Skeletal muscle satellite cell (primary cell): ENCODE data around the gene CNR2.
"Not testable (repeated sequence)": the region's sequence is repeated elsewhere in the genome, so short reads cannot be mapped to it uniquely, and the experiment has no call there.

Experiments used
- H3K27me3 ChIP-seq: 2 replicates; pipeline ENCODE4 v1.7.0; 2013; ENCODE audit warnings: low read length; ENCODE audit not compliant: control insufficient read depth, insufficient read depth
- H3K36me3 ChIP-seq: 2 replicates; pipeline ENCODE4 v1.7.0; 2013; ENCODE audit warnings: mild to moderate bottlenecking, control low read depth, low read length; ENCODE audit not compliant: insufficient read depth
- H3K4me1 ChIP-seq: 2 replicates; pipeline ENCODE4 v1.7.0; 2013; ENCODE audit warnings: low read length; ENCODE audit not compliant: control insufficient read depth, insufficient read depth
- H3K4me2 ChIP-seq: 2 replicates; pipeline ENCODE4 v1.7.0; 2013; ENCODE audit warnings: mild to moderate bottlenecking, low read length
- H3K4me3 ChIP-seq: 2 replicates; pipeline ENCODE4 v1.7.0; 2013; ENCODE audit warnings: low read length
- H3K9ac ChIP-seq: 2 replicates; pipeline ENCODE4 v1.7.0; 2013; ENCODE audit warnings: mild to moderate bottlenecking, low read depth, low read length, moderate library complexity
- H3K9me3 ChIP-seq: replicated peaks from 2 replicates; pipeline ENCODE4 v1.7.0; 2013; ENCODE audit warnings: mild to moderate bottlenecking, control low read depth, low read length

The CNR2 gene

DNA sequence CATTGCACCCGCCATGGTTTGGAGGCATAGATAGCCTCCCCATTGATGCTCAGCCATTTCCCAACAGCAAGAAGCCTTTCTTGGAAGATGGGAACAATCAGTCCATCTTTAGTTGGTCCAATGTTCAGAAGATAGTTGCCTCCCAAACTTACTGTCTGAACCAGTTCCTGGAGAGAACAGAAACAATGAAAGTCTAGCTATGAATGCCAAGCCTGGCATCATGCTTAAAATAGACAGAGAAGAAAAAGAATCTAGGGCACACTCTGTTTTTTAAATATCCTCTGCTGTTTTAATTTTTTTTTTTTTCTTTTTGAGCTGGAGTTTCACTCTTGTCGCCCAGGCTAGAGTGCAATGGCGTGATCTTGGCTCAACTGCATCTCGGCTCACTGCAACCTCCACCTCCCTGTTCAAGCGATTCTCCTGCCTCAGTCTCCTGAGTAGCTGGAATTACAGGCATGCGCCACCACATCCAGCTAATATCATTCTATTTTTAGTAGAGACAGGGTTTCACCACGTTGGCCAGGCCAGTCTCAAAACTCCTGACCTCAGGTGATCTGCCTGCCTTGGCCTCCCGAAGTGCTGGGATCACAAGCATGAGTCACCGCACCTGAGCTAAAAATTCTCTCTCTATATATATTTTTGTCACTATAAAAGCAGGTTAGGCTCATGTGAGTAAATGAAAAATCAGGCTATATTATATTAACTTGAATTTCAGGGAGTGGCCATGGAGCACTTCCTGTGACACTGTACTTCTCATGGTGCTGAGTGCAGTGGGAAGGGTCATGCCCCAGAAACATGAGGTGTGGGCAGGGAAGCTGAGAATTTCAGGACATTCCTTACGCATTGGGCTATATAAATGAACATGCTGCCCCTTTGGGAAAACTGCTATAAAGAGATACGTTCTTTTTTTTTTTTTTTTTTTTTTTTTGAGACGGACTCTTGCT is 64.2 kb downstream of the CNR2 start:
- Histone ChIP-seq H3K27me3 (no peaks in the 10 kb centered on the region), H3K9ac (no peak overlapping the region), H3K4me3 (no peak overlapping the region), H3K36me3 (no peaks in the 10 kb centered on the region), H3K4me2 (no peak overlapping the region), H3K9me3 (no peaks in the 10 kb centered on the region), H3K4me1 (no peaks in the 10 kb centered on the region)

DNA sequence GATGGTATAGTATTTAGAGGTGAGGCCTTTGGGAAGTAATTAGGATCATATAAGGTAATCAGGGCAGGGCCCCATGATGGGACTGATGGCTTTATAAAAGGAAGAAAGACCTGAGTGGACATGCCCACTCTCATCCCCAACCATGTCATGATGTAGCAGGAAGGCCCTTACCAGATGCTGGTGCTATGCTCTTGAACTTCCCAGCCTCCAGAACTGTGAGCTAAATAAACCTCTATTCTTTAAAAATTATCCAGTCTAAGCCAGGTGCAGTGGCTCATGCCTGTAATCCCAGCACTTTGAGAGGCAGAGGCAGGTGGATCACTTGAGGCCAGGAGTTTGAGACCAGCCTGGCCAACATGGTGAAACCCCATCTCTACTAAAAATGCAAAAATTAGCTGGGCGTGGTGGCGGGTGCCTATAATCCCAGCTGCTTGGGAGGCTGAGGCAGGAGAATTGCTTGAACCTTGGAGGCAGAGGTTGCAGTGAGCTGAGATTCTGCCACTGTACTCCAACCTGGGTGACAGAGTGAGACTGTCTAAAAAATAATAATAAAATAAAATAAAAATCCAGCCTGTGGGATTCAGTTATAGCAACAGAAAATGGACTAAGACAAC is 65.6 kb downstream of the CNR2 start:
- H3K27me3 ChIP-seq, H3K9ac ChIP-seq, H3K4me2 ChIP-seq, H3K9me3 ChIP-seq, H3K4me1 ChIP-seq, H3K4me3 ChIP-seq, H3K36me3 ChIP-seq: not testable (repeated sequence)

DNA sequence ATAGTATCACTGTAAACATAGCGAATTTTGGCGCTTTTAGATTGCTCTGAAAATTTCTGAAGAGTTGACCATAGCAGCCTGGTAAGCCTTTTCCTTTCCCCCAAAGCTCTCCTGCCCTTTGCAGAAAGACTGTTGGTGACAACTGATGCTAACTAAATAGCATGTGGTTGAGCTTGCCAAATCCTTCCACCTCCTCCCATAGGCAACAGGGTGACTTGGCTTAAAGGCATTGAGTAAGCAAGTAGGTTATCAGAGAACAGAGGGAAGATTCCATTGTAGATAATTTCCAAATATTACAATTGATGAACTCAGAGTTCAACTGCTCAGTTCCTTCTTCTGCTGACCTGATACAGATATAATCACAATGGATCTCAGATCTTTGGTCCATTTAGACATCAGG is 68.0 kb downstream of the CNR2 start:
- Histone ChIP-seq H3K9ac (no peak overlapping the region), H3K36me3 (no peaks in the 10 kb centered on the region), H3K4me1 (no peaks in the 10 kb centered on the region), H3K4me2 (no peak overlapping the region), H3K27me3 (peaks cover 22% of the 10 kb centered on the region), H3K4me3 (no peak overlapping the region), H3K9me3 (no peaks in the 10 kb centered on the region)

DNA sequence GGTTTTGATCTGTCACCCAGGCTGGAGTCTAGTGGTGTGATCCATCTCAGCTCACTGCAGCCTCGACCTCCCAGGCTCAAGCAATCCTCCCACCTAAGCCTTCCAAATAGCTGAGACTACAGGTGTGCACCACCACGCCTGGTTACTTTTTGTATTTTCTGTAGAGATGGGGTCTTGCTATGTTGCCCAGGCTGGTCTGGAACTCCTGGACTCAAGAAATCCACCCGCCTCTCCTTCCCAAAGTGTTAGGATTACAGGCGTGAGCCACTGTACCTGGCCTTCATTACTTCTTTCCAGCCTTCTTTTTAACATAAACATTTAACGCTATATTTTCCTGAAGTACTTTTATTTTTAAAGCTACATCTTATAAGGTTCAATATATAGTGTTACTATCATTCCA is 69.5 kb downstream of the CNR2 start:
- H3K4me2 ChIP-seq = no peak overlapping the region
- H3K4me1 ChIP-seq = no peaks in the 10 kb centered on the region
- peaks cover 22% of the 10 kb centered on the region for H3K27me3 ChIP-seq

DNA sequence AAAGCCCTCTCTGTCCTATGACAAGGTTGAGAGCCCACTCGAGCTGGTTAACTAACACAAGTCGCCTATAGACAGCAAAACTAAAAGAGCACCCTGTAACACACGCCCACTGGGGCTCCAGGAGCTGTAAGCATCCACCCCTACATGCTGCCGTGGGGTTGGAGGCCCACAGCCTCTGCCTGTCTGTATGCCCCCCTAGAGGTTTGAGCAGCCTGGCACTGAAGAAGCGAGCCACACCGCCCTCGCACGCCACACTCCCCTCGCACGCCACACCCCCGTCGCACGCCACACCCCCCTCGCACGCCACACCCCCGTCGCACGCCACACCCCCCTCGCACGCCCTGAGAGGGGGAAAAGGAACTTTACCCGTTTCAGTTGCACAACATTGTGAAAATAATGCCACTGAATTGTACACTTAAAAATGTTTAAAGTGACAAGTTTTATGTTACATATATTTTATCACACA is 74.7 kb downstream of the CNR2 start:
- Histone ChIP-seq H3K27me3 (peaks cover 34% of the 10 kb centered on the region), H3K4me1 (peaks cover 7% of the 10 kb centered on the region), H3K9ac (no peak overlapping the region), H3K36me3 (no peaks in the 10 kb centered on the region), H3K4me3 (peak overlapping the region; percentile 65), H3K4me2 (peak overlapping the region; percentile 89), H3K9me3 (no peaks in the 10 kb centered on the region)

More for the DNA sequence above, 69.5 kb downstream of the CNR2 start:
- Histone ChIP-seq H3K9ac (no peak overlapping the region), H3K4me3 (no peak overlapping the region), H3K36me3 (no peaks in the 10 kb centered on the region), H3K9me3 (no peaks in the 10 kb centered on the region)

DNA sequence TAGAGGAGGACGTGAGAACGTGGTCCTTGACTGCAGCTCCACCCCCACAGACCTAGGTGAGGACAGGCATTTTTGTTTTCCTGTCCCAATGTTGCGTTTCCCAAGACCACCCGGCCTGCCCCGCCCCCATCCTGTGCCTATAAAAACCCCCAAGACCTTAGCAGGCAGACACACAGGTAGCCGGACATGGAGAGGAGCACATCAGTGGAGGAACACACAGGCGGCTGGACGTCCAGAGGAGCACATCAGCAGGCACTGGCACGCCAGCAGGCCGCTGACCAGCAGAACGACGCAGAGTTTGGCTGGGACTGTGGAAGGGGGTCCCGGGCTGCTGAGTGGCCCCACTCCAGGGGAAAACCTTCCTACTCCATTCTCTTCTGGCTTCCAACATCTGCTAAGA is 75.3 kb downstream of the CNR2 start:
- H3K9me3 ChIP-seq = no peaks in the 10 kb centered on the region
- H3K36me3 ChIP-seq = no peaks in the 10 kb centered on the region
- H3K4me1 ChIP-seq = peaks cover 7% of the 10 kb centered on the region
- peak overlapping the region; percentile 65 for H3K4me3 ChIP-seq
- no peak overlapping the region for H3K9ac ChIP-seq
- peak overlapping the region; percentile 89 for H3K4me2 ChIP-seq
- peaks cover 29% of the 10 kb centered on the region for H3K27me3 ChIP-seq

DNA sequence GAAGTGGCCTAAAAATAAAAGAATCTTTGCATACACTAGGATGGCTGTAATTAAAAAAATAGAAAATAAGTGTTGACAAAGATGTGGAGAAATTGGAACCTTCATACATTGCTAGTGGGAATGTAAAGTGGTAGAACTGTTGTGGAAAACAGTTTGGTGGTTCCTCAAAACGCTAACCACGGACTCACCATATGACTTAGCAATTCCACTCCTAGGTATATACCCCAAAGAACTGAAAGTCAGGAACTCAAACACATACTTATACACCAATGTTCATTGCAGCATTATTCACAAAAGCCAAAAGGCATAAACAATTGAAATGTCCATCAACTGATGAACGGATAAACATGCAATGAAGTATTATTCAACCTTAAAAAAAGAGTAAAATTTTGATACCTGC is 77.1 kb downstream of the CNR2 start:
- Histone ChIP-seq H3K27me3 (peaks cover 17% of the 10 kb centered on the region), H3K4me2 (no peak overlapping the region), H3K36me3 (no peaks in the 10 kb centered on the region), H3K4me1 (peaks cover 7% of the 10 kb centered on the region), H3K4me3 (no peak overlapping the region), H3K9me3 (no peaks in the 10 kb centered on the region), H3K9ac (no peak overlapping the region)

DNA sequence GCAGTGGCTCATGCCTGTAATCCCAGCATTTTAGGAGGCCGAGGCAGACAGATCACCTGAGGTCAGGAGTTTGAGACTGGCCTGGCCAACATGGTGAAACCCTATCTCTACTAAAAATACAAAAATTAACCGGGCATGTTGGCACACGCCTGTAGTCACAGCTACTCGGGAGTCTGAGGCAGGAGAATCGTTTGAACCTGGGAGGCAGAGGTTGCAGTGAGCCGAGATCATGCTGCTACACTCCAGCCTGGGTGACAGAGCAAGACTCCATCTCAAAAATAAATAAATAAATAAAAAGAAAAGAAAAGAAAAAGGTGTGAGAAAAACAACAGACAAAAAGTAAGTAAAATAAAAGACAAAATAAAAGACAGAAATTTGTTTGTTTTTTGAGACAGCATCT is 79.0 kb downstream of the CNR2 start:
- H3K36me3 ChIP-seq, H3K4me3 ChIP-seq, H3K4me2 ChIP-seq, H3K9me3 ChIP-seq, H3K4me1 ChIP-seq, H3K9ac ChIP-seq: not testable (repeated sequence)
- peaks cover 14% of the 10 kb centered on the region for H3K27me3 ChIP-seq

DNA sequence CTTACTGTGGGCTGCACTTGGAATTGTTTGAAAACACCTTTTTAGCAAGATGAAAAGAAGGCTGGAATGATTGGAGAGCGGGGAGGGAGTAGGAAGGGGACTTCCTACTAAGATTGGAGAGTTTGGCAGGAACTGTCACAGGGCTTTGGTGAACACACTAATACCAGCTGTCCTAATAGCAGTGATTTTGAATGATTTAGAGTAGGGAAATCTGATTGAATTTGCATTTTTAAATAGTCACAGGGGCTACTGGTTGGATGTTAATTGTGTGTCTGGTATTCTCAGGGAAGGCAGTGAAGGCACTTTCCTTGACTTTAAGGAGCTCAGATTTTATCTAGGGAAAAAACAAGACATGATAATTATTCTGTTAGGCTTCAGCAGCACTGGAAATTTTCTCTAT is 85.4 kb downstream of the CNR2 start:
- Histone ChIP-seq H3K4me1 (peaks cover 10% of the 10 kb centered on the region), H3K4me2 (no peak overlapping the region), H3K9ac (no peak overlapping the region), H3K27me3 (no peaks in the 10 kb centered on the region), H3K4me3 (no peak overlapping the region), H3K9me3 (no peaks in the 10 kb centered on the region), H3K36me3 (no peaks in the 10 kb centered on the region)

DNA sequence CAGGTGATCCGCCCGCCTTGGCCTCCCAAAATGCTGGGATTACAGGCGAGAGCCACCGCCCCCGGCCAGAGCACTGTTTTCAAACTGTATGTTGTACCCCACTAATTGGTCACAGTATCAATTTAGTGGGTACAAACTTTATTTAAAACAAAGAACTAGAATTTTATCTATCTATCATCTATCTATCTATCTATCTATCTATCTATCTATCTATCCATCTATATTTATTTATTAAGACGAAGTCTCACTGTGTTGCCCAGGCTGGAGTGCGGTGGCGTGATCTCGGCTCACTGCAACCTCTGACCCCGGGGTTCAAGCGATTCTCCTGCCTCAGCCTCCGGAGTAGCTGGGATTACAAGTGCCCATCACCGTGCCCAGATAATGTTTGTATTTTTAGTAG is 86.6 kb downstream of the CNR2 start:
- not testable (repeated sequence) for H3K4me3 ChIP-seq, H3K9me3 ChIP-seq, H3K9ac ChIP-seq, H3K4me2 ChIP-seq, H3K4me1 ChIP-seq, H3K36me3 ChIP-seq, H3K27me3 ChIP-seq

DNA sequence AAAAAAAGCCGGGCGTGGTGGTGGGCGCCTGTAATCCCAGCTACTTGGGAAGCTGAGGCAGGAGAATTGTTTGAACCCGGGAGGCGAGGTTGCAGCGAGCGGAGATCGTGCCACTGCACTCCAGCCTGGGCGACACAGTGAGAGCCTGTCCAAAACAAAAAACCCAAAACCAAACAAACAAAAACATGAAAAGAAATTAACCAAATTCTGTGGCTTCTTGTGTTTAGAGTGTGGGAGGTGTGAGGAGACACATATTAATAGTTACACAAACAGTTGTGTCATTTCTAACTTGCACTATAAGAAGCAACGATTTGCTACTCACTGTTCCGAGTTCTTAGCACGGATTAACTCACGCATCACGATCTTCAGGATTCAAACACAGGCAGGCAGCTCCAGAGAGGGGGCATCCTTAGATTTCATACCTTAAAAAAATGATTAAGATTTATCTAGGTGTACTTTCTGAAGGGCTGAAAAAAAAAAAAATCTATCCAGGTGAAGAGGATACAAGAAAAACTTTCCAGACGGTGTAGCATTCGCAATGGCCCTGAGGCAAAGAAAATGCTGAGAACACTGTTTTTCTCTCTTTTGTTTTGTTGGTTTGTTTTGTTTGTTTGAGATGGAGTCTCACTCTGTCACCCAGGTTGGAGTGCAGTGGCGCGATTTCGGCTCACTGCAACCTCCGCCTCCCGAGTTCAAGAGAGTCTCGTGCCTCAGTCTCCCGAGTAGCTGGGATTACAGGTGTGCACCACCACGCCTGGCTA is 87.2 kb downstream of the CNR2 start:
- H3K4me3 ChIP-seq = peak overlapping the region; percentile 98
- H3K9ac ChIP-seq = peak overlapping the region; percentile 97
- no peaks in the 10 kb centered on the region for H3K36me3 ChIP-seq

More for the DNA sequence above, 87.2 kb downstream of the CNR2 start:
- Histone ChIP-seq H3K27me3 (no peaks in the 10 kb centered on the region), H3K9me3 (no peaks in the 10 kb centered on the region), H3K4me1 (peaks cover 10% of the 10 kb centered on the region), H3K4me2 (peak overlapping the region; percentile 91)
